ENCODE data around the gene RBP4.

GRCh38 chr10:93595378-93596161, 5.5 kb downstream of the RBP4 start:
- TF ChIP-seq CTCF (IDR thresholded peaks at IDR 0.05) (no peak), POLR2A (IDR thresholded peaks at IDR 0.05) (no peak)

Measured in esophagus squamous epithelium (tissue), 4 donors.